Astrocyte of the spinal cord (primary cell): Measurements from ENCODE around the gene GPRIN1.
"Not testable (repeated sequence)": the region's sequence is repeated elsewhere in the genome, so short reads cannot be mapped to it uniquely, and the experiment has no call there.

ENCODE experiments used
- DNase-seq: peaks from one replicate; pipeline ENCODE4 v3.0.0; 2011; ENCODE audit warnings: low read depth, low spot score
- H3K4me3 ChIP-seq: 2 replicates; pipeline ENCODE4 v1.5.1; 2011; ENCODE audit warnings: low read depth, mild to moderate bottlenecking, low read length, moderate library complexity
- in situ Hi-C: cut with HindIII; loops from 2 replicates; pipeline ENCODE4 v1.10.0; 2017; ENCODE audit warnings: low sequenced_read_pairs
- TF ChIP-seq, protein P1 (sequence below): IDR thresholded peaks from 2 replicates; pipeline ENCODE4 v1.5.1; 2012; ENCODE audit warnings: low read depth, mild to moderate bottlenecking, low read length, inconsistent platforms

The GPRIN1 gene

DNA sequence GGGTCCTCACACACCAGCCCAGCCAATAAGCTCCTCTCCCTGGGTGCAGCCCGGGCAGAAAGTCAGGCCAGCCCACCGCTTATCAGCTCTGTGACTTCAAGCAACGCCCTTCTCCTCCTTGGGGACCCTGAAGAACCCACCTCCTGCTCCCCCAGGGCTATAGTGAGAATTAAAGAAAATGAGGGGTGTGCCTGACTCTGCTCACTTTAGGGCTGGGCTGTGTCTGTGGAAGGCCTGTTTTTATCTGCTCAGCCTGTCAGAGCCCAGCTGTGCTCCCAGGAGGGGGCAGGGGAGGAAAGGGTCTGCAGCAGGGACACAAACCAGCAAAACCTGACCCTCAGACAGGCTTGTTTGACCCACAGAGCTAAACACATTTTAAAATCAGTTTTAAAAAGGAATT, 3.9 kb downstream of the GPRIN1 start:
- in situ Hi-C loops = no loop called here

DNA sequence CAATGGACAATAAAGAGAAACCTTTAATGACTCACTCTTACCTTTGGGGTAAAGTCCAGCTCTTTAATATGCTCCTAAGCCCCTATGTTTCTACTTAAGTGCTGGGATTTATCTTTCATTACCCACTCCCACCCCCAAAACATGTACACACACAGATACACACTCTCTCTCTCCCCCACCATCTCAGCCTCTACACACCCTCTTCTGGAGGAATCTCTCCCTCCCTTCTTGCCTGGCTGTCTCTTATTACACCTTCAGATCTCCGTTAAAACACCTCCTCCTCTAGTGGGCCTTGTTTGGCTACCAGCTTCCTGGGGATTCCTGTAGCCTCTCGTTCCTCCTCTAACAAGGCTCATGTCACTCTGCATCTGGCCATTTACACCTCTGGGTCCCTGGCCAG, 6.9 kb downstream of the GPRIN1 start:
- H3K4me3 ChIP-seq = no peak overlapping the region
- TF ChIP-seq, protein P1, sequence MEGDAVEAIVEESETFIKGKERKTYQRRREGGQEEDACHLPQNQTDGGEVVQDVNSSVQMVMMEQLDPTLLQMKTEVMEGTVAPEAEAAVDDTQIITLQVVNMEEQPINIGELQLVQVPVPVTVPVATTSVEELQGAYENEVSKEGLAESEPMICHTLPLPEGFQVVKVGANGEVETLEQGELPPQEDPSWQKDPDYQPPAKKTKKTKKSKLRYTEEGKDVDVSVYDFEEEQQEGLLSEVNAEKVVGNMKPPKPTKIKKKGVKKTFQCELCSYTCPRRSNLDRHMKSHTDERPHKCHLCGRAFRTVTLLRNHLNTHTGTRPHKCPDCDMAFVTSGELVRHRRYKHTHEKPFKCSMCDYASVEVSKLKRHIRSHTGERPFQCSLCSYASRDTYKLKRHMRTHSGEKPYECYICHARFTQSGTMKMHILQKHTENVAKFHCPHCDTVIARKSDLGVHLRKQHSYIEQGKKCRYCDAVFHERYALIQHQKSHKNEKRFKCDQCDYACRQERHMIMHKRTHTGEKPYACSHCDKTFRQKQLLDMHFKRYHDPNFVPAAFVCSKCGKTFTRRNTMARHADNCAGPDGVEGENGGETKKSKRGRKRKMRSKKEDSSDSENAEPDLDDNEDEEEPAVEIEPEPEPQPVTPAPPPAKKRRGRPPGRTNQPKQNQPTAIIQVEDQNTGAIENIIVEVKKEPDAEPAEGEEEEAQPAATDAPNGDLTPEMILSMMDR = no peak
- no peak for DNase-seq
- in situ Hi-C loops = no loop called here

More for the DNA sequence above, 3.9 kb downstream of the GPRIN1 start:
- DNase-seq = no peak
- TF ChIP-seq, protein P1 = no peak
- no peak overlapping the region for H3K4me3 ChIP-seq

DNA sequence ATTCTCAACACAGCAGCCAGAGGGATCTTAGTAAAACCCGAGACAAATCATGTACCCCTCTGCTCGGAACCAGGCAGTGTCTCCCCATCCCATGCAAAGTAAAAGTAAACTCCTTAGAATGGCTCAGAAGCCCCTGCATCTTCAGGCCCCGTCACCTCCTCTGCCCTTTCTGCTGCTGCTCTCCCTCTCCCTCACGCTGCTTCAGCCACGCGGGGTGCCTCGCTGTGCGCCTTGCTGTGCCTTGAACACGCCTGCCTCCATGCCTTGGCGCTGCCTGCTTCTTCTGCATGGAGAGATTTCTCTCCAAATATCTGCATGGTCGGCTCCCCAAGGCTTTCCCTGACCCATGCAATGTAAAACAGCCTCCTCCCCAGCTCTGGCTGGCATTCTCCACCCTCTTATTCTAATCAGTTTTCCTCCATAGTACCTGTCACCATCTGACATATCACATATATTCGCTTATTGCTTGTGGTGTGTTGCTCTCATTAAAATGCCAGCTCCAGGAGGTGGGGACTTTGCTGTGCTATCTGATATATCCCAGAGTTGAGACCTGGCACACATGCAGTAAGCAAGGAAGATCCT, 8.0 kb downstream of the GPRIN1 start:
- DNase-seq = no peak
- TF ChIP-seq, protein P1 = no peak
- H3K4me3 ChIP-seq = no peak overlapping the region
- in situ Hi-C loops = no loop called here

DNA sequence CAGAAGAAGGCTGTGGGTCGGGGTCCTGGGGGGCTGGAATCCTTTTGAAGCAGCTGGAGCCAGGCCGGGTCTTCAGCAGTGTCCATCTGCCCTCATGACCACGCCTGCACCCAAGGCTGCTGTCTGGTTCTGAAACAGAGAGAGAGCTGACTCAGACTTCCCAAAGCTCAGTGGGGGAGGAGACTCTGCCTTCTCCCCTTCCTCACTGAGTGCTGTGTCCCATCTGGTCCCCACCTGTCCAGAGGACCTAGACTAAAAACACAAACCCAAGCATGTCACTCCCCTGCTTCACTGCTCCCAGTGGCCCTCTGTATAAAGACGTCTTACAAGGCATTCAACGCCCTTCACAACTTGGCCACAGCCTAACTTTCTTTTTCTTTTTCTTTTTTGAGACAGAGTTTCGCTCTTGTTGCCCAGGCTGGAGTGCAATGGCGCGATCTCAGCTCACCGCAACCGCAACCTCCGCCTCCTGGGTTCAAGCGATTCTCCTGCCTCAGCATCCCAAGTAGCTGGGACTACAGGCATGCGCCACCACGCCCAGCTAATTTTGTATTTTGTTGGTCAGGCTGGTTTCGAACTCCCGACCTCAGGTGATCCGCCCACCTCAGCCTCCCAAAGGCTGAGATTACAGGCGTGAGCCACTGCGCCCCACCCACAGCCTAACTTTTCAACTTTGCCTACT, 10.1 kb downstream of the GPRIN1 start:
- in situ Hi-C loops, DNase-seq, H3K4me3 ChIP-seq: not testable (repeated sequence)

DNA sequence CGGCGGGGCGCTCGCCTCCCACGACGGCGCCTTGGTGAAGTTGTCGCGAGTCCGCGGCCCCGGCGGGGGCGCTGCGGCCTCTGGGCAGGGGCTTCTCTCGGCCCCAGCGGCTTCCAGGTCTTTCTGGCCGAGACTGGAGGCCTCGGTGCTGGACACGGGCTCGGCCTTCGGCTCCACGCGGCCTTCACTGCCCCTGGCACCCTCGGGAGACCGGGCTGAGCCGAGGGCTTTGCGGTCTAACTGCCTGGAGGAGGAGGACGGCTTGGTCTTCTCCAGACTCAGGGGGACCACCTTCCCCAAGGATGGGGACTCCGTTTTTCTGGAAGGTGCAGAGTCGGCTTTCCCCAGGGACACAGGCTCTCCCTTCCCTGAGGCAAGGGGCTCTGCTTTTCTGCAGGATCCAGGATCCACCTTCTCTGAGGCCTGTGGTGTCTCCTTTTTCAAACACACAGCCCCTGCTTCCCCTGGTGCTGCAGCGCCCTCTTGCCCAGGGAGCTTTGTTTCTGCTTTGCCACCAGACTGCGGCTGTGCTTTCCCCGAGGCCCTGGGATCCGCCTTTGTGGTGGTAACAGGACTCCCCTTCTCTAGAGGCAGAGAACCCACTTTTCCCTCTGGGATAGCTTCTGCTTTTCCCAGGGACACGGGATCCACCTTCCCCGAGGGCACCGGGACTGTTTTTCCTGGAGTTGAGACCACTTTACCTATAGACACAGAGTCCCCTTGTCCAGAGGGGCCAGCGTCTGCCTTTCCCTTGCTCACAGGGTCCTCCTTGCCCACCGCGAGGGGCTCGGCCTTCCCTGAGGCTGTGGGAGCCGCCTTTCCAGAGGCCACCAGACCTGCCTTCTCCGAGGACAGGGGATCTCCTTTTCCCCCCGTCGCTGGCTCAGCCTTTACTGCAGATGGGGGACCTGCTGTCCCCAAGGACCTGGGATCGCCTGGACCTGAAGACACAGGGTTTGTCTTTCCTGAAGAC, 12.3 kb downstream of the GPRIN1 start:
- TF ChIP-seq, protein P1 = no peak
- H3K4me3 ChIP-seq = no peak overlapping the region
- in situ Hi-C loops = no loop called here
- no peak for DNase-seq

DNA sequence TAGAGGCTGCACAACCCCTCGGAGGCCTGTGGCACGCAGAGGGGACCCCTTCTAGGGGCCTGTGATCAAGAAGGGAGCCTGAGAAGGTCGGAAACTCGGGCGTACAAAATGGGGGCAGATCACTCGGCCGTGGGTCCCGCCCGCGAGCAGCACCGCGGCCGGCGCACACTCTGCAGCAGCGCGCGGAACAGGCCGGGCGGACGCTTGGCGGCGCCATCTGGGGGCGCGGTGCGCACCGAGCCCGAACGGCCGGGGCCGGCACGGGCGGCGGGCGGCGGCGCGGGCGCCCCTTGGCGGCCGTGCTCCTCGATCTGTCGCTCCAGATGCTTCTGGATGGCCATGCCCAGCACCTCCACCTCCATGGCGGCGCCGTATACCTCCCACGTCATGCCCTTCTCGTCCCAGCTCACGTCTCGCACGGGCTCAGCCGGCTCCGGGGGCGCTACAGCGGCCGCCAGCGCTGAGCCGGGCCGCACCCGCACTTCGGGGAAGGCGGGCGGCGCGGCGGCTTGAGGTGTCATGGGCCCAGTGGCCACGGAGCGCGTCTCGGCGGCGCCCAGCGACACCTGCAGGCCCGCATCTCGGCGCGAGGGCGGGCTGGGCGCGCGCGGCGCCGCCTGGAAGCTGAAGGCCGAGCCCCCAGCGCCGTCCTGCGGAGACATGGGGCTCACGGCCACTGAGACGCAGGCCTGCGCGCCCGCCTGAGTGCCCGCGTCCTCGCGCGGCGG, 13.1 kb downstream of the GPRIN1 start:
- no peak for DNase-seq
- in situ Hi-C loops = no loop called here
- TF ChIP-seq, protein P1 = peak; percentile 4
- H3K4me3 ChIP-seq = no peak overlapping the region
